ENCODE results near the gene NUP62.

DNA sequence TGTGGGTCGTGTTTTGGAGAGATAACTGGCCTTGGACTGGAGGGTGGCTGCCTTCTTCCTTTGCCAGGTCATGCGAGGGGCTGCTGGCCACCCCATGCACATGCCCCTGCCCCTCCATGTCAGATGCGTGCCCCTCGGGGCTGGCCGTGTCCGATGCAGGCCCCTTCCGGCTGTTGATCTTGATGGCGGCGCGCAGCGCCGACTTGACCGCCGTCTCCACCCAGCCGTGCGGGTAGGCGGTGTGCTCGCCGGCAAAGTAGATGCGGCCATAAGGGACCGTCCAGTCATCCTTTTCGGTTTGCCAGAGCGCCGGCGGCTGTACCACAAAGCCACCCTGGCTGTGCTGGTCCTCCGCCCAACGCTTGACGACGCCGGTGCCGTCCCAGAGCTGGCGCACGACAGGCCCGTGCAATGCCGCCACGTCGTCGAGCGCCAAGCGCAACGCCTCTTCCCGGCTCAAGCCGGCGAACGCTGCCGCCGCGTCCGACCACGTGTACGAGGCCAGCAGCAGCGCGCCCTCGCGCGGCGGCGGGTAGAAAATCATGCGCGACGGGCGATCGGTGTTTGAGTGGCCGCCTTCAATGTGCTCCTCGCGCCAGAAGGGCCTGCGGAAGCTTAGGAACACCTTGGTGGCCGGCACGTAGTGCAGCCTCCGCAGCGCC lies 39.5 kb downstream of the NUP62 start:
- TF ChIP-seq ZNF274 (IDR thresholded peaks at IDR 0.05; ENCODE audit: low read depth, low read length) (no peak), YY1 (IDR thresholded peaks at IDR 0.05; ENCODE audit: insufficient read depth, insufficient read length) (no peak), SUZ12 (IDR thresholded peaks at IDR 0.05; ENCODE audit: extremely low read depth, insufficient read depth, insufficient read length) (no peak)
